Psoas muscle (tissue), 8 donors: Measurements from ENCODE around the gene EFHC1. TPM values are rescaled to one million over a fixed set of nuclear protein-coding genes. Genes with fewer than 3 reads are reported as not detected.

Source experiments
- ATAC-seq, 4 donors: fragments of 200-7000 bp; cut with Tn5 transposase; one replicate each; pipeline ENCODE4 v1.9.1; 2020; ENCODE audit warnings: moderate library complexity in 3 of 4, mild to moderate bottlenecking in 2 of 4
- DNase-seq, 2 donors: peaks; one replicate each; pipeline ENCODE4 v3.0.0-alpha.2; 2020
- H3K27ac ChIP-seq: fragments of 200-600 bp; one replicate; pipeline ENCODE4 v1.8.0; 2022
- H3K27me3 ChIP-seq, 3 donors: fragments of 200-600 bp in 1 of 3; one replicate each; pipeline versions ENCODE4 v1.6.1 to v1.8.0; 2013 to 2022; ENCODE audit warnings: low read length in 2 of 3, mild to moderate bottlenecking in 2 of 3, moderate library complexity in 1 of 3; ENCODE audit not compliant: insufficient read depth in 3 of 3
- H3K36me3 ChIP-seq, 2 donors: fragments of 200-600 bp in 1 of 2; one replicate each; pipeline versions ENCODE4 v1.6.1 to v1.8.0; 2013 to 2022; ENCODE audit warnings: low read depth in 1 of 2, mild to moderate bottlenecking in 1 of 2, moderate library complexity in 1 of 2; ENCODE audit not compliant: insufficient read depth in 1 of 2
- H3K4me1 ChIP-seq: fragments of 200-600 bp; one replicate; pipeline ENCODE4 v1.8.0; 2022
- H3K4me3 ChIP-seq: fragments of 200-600 bp; one replicate; pipeline ENCODE4 v1.8.0; 2022; ENCODE audit warnings: mild to moderate bottlenecking
- H3K9me3 ChIP-seq: fragments of 200-600 bp; one replicate; pipeline ENCODE4 v1.8.0; 2022
- CTCF ChIP-seq: fragments of 200-600 bp; IDR thresholded peaks from one replicate; pipeline ENCODE4 v1.8.0; 2022; ENCODE audit warnings: antibody characterized with exemption
- WGBS, 3 donors: extraction: QIAGEN DNeasy Blood & Tissue Kit; methylation state at CpG; one replicate each; pipeline versions ENCODE4 v1.1.6 to v1.1.7; 2013; 5-methylcytosine and 5-hydroxymethylcytosine counted together
- intact Hi-C, 2 donors: fragments of 100-400 bp; cut with DNase I; formaldehyde crosslinking; loops; one replicate each; pipeline versions ENCODE4 v1.11.0 to v1.14.2; 2022
- polyA plus RNA-seq, 3 donors: library from polyadenylated mRNA; stranded (reverse); fragments of 200-250 nt; gene quantifications; one replicate each; pipeline ENCODE4 v1.2.3, GENCODE V29; 2013
- total RNA-seq, 4 donors: library from RNA; stranded (reverse); fragmentation: NEBNext Ultra II Directional in 2 of 4; extraction: Animal tissue kit (Norgen Biotek cat#: 25700) in 2 of 4; gene quantifications; one replicate each; pipeline versions ENCODE4 v1.2.1 to v1.2.4, GENCODE V29; 2021 to 2023
- donor health status: healthy with polysubstance abuse.
- donor health status: DM: no; HTN: no; CAD: no; lungs with moderate emphysema.
- donor health status: Bipolar disorder and iron deficiency.
- donor health status: healthy.
- donor health status: DM: yes; HTN: yes; CAD: no.
- donor health status: DM: no; HTN: no; CAD: no.
- donor health status: DM: no; HTN: no; CAD: no.
- donor health status: DM: yes; HTN: yes; CAD: no.

EFHC1 gene
- total and polyA plus RNA-seq, 7 donors: 1.5 to 3.9 (median 2.0) TPM

GRCh38 chr6:52400313-52401041 lies 19.7 kb upstream of the EFHC1 start:
- intact Hi-C loops: no loop called here
- TF ChIP-seq CTCF: no peak
- DNase-seq (no peak), ATAC-seq (no peak)
- H3K27ac ChIP-seq: no peak overlapping the region
- H3K4me3 ChIP-seq: no peak overlapping the region
- H3K27me3 ChIP-seq: no peaks in the 10 kb centered on the region
- no peaks in the 10 kb centered on the region for H3K4me1 ChIP-seq
- 90 to 99% (median 96%) methylated on average over 2 of the region's 2 CpGs for WGBS, 3 donors
- no peaks in the 10 kb centered on the region for H3K36me3 ChIP-seq
- H3K9me3 ChIP-seq: no peaks in the 10 kb centered on the region

GRCh38 chr6:52403086-52403485 lies 17.1 kb upstream of the EFHC1 start:
- Histone ChIP-seq H3K4me3 (no peak overlapping the region), H3K9me3 (no peaks in the 10 kb centered on the region), H3K27me3 (no peaks in the 10 kb centered on the region), H3K4me1 (no peaks in the 10 kb centered on the region), H3K36me3 (no peaks in the 10 kb centered on the region), H3K27ac (no peak overlapping the region)
- ATAC-seq (no peak), DNase-seq (no peak)
- 96 to 98% (median 97%) methylated on average over 26 of the region's 26 CpGs for WGBS, 3 donors
- no peak for TF ChIP-seq CTCF
- intact Hi-C loops: no loop called here

GRCh38 chr6:52403627-52404026 lies 16.5 kb upstream of the EFHC1 start:
- H3K36me3 ChIP-seq: no peaks in the 10 kb centered on the region
- no peak overlapping the region for H3K4me3 ChIP-seq
- TF ChIP-seq CTCF: no peak
- H3K27ac ChIP-seq: no peak overlapping the region
- WGBS, 3 donors: 79 to 81% (median 81%) methylated on average over 9 of the region's 9 CpGs
- H3K27me3 ChIP-seq: no peaks in the 10 kb centered on the region
- DNase-seq (no peak), ATAC-seq (no peak)
- intact Hi-C loops: no loop called here
- no peaks in the 10 kb centered on the region for H3K4me1 ChIP-seq
- H3K9me3 ChIP-seq: no peaks in the 10 kb centered on the region

- ATAC-seq (no peak), DNase-seq (no peak)
- intact Hi-C loops: no loop called here
- no peaks in the 10 kb centered on the region for H3K9me3 ChIP-seq
- 84 to 95% (median 90%) methylated on average over 1 of the region's 1 CpG for WGBS, 3 donors
- H3K36me3 ChIP-seq: no peaks in the 10 kb centered on the region
- H3K4me3 ChIP-seq: no peak overlapping the region
- H3K27me3 ChIP-seq: no peaks in the 10 kb centered on the region
- H3K27ac ChIP-seq: no peak overlapping the region
- TF ChIP-seq CTCF: no peak
- no peaks in the 10 kb centered on the region for H3K4me1 ChIP-seq
These were observed 14.9 kb upstream of the EFHC1 start for GRCh38 chr6:52405243-52405642.

GRCh38 chr6:52407467-52407866 lies 12.7 kb upstream of the EFHC1 start:
- Histone ChIP-seq H3K27me3 (no peaks in the 10 kb centered on the region), H3K27ac (no peak overlapping the region), H3K9me3 (no peaks in the 10 kb centered on the region), H3K4me3 (no peak overlapping the region), H3K4me1 (no peaks in the 10 kb centered on the region), H3K36me3 (no peaks in the 10 kb centered on the region)
- intact Hi-C loops: no loop called here
- ATAC-seq: peak in 2 of 4 donors; percentile 59 to 64
- TF ChIP-seq CTCF: peak; percentile 38
- no peak for DNase-seq
